HepG2 (cell line): ENCODE measurements around the gene TRIM27. TPM values are rescaled to one million over a fixed set of nuclear protein-coding genes. Genes with fewer than 3 reads are reported as not detected.

ENCODE experiments used
- IKZF4 ChIP-seq: sonication (generic); formaldehyde crosslinking; IDR thresholded peaks from 2 replicates; pipeline ENCODE4 v1.5.1; 2020; ENCODE audit warnings: borderline replicate concordance, mild to moderate bottlenecking, low read depth, missing genetic modification reagents; ENCODE audit errors: not compliant biosample characterization
- KAT7 ChIP-seq: IDR thresholded peaks from 2 replicates; pipeline ENCODE4 v1.6.1; 2018; ENCODE audit warnings: borderline replicate concordance, missing compliant biosample characterization
- NFKBIZ ChIP-seq: IDR thresholded peaks from 2 replicates; pipeline ENCODE4 v1.6.1; 2018; ENCODE audit warnings: missing genetic modification reagents, missing compliant biosample characterization
- ZNF792 ChIP-seq: IDR thresholded peaks from 2 replicates; pipeline ENCODE4 v1.6.1; 2016
- polyA plus RNA-seq, 8 experiments: library from polyadenylated mRNA; depleted of rRNA in 3 of 8; stranded (reverse) in 7 of 8; unstranded in 1 of 8; fragments of >200 nt; fragmentation: Illumina TruSeq in 4 of 8; extraction: Trizol in 4 of 8; gene quantifications; 2 replicates each; pipeline versions ENCODE4 v1.2.1 to v1.2.3, GENCODE V29; 2011 to 2016; ENCODE audit warnings: low read depth in 4 of 8, missing spikeins in 1 of 8, mixed read lengths in 1 of 8; ENCODE audit not compliant: insufficient read depth in 1 of 8
- total RNA-seq, 5 experiments: library from RNA; depleted of rRNA; stranded (reverse); fragments of >200 nt; fragmentation: Illumina TruSeq; extraction: Trizol; gene quantifications; 2 replicates each; pipeline ENCODE4 v1.2.3, GENCODE V29; 2016; ENCODE audit warnings: low read depth in 1 of 5
- TF ChIP-seq, protein P1 (sequence below): sonication (generic); formaldehyde crosslinking; IDR thresholded peaks from one replicate; pipeline ENCODE4 v1.5.1; 2020; ENCODE audit warnings: mild to moderate bottlenecking, missing genetic modification reagents; ENCODE audit errors: not compliant biosample characterization
- TF ChIP-seq, protein P2 (sequence below): sonication (generic); formaldehyde crosslinking; IDR thresholded peaks from 2 replicates; pipeline ENCODE4 v1.9.0; 2021; ENCODE audit warnings: mild to moderate bottlenecking, missing genetic modification reagents
- TF ChIP-seq, protein P3 (sequence below): sonication (generic); formaldehyde crosslinking; IDR thresholded peaks from 2 replicates; pipeline ENCODE4 v1.4.0; 2020; ENCODE audit warnings: mild to moderate bottlenecking, missing genetic modification reagents

Gene TRIM27
- total and polyA plus RNA-seq, 2 of the 13 experiments (the other 11 are each of a cell fraction or from before 2014, with no cell fraction given), result 88.6 to 112 TPM

DNA sequence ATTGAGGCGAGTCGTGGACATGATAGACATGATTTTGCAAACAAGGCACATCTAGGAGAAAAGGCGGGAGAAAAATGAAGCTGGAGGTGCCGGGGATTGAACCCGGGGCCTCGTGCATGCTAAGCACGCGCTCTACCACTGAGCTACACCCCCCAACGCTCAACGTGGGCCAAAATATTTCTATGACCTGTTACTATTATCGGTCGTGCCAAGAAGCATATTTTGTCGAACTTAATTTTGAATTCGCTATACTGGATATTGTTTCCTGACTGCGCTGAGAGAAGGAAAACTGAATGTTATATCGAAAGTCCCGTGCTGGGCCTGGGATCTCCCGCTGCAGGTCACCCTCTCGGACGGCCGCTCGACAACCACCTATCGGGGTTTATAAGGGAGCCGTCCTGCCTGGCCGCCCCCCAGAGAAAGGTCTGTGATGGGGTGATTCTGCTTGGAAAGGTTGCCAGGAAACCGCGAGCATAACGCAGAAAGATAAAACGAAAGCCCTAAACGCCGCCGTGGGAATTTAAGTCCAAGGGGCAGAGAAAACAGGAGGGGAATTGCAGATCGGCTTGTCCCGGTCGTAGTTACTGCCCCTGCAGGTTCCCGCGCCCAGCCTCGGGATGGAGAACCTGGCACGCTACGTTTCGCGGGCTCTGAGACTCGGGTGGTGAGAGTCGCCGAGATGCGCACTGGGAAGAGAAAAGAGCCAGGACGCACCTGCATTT, 60.0 kb downstream of the TRIM27 start (continued):
- TF ChIP-seq KAT7 (CRISPR knock-in tag) (0 out of 2 replicates have a peak, but pooled peaks have one; percentile 41), ZNF792 (peak; percentile 61), IKZF4 (CRISPR knock-in tag) (peak; percentile 34), NFKBIZ (CRISPR knock-in tag) (0 out of 2 replicates have a peak, but pooled peaks have one; percentile 81)
- TF ChIP-seq, protein P1, sequence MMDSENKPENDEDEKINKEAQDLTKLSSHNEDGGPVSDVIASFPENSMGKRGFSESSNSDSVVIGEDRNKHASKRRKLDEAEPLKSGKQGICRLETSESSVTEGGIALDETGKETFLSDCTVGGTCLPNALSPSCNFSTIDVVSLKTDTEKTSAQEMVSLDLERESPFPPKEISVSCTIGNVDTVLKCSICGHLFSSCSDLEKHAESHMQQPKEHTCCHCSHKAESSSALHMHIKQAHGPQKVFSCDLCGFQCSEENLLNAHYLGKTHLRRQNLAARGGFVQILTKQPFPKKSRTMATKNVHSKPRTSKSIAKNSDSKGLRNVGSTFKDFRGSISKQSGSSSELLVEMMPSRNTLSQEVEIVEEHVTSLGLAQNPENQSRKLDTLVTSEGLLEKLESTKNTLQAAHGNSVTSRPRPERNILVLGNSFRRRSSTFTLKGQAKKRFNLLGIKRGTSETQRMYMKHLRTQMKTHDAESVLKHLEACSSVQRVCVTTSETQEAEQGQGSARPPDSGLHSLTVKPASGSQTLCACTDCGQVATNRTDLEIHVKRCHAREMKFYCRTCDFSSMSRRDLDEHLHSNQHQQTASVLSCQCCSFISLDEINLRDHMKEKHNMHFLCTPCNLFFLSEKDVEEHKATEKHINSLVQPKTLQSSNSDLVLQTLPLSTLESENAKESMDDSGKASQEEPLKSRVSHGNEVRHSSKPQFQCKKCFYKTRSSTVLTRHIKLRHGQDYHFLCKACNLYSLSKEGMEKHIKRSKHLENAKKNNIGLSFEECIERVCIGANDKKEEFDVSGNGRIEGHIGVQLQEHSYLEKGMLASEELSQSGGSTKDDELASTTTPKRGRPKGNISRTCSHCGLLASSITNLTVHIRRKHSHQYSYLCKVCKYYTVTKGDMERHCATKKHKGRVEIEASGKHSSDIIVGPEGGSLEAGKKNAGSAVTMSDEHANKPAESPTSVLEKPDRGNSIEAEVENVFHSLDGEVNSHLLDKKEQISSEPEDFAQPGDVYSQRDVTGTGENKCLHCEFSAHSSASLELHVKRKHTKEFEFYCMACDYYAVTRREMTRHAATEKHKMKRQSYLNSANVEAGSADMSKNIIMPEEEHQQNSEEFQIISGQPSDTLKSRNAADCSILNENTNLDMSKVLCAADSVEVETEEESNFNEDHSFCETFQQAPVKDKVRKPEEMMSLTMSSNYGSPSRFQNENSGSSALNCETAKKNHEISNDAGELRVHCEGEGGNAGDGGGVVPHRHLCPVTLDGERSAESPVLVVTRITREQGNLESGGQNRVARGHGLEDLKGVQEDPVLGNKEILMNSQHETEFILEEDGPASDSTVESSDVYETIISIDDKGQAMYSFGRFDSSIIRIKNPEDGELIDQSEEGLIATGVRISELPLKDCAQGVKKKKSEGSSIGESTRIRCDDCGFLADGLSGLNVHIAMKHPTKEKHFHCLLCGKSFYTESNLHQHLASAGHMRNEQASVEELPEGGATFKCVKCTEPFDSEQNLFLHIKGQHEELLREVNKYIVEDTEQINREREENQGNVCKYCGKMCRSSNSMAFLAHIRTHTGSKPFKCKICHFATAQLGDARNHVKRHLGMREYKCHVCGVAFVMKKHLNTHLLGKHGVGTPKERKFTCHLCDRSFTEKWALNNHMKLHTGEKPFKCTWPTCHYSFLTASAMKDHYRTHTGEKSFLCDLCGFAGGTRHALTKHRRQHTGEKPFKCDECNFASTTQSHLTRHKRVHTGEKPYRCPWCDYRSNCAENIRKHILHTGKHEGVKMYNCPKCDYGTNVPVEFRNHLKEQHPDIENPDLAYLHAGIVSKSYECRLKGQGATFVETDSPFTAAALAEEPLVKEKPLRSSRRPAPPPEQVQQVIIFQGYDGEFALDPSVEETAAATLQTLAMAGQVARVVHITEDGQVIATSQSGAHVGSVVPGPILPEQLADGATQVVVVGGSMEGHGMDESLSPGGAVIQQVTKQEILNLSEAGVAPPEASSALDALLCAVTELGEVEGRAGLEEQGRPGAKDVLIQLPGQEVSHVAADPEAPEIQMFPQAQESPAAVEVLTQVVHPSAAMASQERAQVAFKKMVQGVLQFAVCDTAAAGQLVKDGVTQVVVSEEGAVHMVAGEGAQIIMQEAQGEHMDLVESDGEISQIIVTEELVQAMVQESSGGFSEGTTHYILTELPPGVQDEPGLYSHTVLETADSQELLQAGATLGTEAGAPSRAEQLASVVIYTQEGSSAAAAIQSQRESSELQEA (CRISPR knock-in tag), result peak; percentile 97
- TF ChIP-seq, protein P2, sequence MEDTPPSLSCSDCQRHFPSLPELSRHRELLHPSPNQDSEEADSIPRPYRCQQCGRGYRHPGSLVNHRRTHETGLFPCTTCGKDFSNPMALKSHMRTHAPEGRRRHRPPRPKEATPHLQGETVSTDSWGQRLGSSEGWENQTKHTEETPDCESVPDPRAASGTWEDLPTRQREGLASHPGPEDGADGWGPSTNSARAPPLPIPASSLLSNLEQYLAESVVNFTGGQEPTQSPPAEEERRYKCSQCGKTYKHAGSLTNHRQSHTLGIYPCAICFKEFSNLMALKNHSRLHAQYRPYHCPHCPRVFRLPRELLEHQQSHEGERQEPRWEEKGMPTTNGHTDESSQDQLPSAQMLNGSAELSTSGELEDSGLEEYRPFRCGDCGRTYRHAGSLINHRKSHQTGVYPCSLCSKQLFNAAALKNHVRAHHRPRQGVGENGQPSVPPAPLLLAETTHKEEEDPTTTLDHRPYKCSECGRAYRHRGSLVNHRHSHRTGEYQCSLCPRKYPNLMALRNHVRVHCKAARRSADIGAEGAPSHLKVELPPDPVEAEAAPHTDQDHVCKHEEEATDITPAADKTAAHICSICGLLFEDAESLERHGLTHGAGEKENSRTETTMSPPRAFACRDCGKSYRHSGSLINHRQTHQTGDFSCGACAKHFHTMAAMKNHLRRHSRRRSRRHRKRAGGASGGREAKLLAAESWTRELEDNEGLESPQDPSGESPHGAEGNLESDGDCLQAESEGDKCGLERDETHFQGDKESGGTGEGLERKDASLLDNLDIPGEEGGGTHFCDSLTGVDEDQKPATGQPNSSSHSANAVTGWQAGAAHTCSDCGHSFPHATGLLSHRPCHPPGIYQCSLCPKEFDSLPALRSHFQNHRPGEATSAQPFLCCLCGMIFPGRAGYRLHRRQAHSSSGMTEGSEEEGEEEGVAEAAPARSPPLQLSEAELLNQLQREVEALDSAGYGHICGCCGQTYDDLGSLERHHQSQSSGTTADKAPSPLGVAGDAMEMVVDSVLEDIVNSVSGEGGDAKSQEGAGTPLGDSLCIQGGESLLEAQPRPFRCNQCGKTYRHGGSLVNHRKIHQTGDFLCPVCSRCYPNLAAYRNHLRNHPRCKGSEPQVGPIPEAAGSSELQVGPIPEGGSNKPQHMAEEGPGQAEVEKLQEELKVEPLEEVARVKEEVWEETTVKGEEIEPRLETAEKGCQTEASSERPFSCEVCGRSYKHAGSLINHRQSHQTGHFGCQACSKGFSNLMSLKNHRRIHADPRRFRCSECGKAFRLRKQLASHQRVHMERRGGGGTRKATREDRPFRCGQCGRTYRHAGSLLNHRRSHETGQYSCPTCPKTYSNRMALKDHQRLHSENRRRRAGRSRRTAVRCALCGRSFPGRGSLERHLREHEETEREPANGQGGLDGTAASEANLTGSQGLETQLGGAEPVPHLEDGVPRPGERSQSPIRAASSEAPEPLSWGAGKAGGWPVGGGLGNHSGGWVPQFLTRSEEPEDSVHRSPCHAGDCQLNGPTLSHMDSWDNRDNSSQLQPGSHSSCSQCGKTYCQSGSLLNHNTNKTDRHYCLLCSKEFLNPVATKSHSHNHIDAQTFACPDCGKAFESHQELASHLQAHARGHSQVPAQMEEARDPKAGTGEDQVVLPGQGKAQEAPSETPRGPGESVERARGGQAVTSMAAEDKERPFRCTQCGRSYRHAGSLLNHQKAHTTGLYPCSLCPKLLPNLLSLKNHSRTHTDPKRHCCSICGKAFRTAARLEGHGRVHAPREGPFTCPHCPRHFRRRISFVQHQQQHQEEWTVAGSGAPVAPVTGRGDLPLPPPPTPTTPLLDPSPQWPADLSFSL (CRISPR knock-in tag), result no peak
- TF ChIP-seq, protein P3, sequence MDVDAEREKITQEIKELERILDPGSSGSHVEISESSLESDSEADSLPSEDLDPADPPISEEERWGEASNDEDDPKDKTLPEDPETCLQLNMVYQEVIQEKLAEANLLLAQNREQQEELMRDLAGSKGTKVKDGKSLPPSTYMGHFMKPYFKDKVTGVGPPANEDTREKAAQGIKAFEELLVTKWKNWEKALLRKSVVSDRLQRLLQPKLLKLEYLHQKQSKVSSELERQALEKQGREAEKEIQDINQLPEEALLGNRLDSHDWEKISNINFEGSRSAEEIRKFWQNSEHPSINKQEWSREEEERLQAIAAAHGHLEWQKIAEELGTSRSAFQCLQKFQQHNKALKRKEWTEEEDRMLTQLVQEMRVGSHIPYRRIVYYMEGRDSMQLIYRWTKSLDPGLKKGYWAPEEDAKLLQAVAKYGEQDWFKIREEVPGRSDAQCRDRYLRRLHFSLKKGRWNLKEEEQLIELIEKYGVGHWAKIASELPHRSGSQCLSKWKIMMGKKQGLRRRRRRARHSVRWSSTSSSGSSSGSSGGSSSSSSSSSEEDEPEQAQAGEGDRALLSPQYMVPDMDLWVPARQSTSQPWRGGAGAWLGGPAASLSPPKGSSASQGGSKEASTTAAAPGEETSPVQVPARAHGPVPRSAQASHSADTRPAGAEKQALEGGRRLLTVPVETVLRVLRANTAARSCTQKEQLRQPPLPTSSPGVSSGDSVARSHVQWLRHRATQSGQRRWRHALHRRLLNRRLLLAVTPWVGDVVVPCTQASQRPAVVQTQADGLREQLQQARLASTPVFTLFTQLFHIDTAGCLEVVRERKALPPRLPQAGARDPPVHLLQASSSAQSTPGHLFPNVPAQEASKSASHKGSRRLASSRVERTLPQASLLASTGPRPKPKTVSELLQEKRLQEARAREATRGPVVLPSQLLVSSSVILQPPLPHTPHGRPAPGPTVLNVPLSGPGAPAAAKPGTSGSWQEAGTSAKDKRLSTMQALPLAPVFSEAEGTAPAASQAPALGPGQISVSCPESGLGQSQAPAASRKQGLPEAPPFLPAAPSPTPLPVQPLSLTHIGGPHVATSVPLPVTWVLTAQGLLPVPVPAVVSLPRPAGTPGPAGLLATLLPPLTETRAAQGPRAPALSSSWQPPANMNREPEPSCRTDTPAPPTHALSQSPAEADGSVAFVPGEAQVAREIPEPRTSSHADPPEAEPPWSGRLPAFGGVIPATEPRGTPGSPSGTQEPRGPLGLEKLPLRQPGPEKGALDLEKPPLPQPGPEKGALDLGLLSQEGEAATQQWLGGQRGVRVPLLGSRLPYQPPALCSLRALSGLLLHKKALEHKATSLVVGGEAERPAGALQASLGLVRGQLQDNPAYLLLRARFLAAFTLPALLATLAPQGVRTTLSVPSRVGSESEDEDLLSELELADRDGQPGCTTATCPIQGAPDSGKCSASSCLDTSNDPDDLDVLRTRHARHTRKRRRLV (CRISPR knock-in tag), result peak; percentile 93
